ENCODE results near the gene GRID1. TPM values are rescaled to one million over a fixed set of nuclear protein-coding genes. Genes with fewer than 3 reads are reported as not detected.

Gene GRID1
- total and polyA plus RNA-seq, 9 of the 15 experiments (the other 6 are each of a cell fraction or from before 2014, with no cell fraction given), result 0.01 to 7.2 (median 1.2) TPM

DNA sequence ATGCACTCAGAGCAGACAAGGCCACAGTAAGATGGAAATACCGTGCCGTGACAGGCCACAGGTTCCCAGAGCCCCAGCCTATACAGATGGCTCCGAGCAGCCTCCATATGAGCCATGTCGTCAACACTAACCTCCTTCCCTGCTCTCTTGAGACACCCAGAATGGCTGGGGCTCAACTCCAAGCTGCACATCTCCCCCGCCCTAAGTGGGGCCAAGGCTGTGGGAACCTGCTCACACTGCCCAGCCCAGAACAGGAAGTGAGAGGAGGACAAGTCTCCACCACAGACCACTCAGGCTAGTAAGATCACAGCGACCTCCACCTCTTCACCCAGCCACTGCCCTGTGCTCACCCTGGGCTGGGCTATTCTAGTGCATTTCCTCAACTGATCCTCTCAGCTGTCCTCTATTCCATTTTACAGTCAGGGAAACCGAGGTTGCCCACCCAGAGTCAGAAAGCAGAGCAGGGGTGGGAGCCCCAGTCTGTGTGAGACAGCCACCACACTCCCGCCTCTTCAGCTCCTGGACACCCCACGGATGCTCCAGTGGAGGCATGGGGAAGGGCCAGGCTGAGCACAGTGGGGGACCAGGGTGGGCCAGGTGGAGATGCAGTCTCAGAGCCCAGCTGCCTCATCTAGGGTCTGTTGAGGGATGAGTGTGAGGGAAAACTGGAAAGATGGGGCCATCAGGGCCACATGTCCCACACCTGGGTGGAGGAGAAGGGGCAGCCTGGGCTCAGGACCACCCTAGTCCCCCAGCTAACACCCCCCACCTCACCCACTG, 11.6 kb downstream of the GRID1 start:
- H3K4me3 ChIP-seq, result no peak overlapping the region
- no peak; the same call in 1 of the 3 replicates for ATAC-seq
- no peak overlapping the region for H3K4me2 ChIP-seq (ENCODE audit: insufficient read depth, low read length)
- CTCF ChIA-PET (ENCODE audit: low intra/inter-chr PET ratio), result no interaction called here
- FAIRE-seq, result no peak
- intact Hi-C loops (cut with micrococcal nuclease), result no loop called here
- no peak overlapping the region for H3K27ac ChIP-seq (ENCODE audit: extremely low read depth, low read depth, low read length)
- no peaks in the 10 kb centered on the region for H3K36me3 ChIP-seq (ENCODE audit: control insufficient read depth, insufficient read depth, low read length)
- TF ChIP-seq RBM22 (IDR thresholded peaks at IDR 0.05; ENCODE audit: low read depth, low read length, poor library complexity, severe bottlenecking), result no peak
- no peak for TF ChIP-seq NKRF (IDR thresholded peaks at IDR 0.05; ENCODE audit: borderline replicate concordance)
- TF ChIP-seq, protein P1, sequence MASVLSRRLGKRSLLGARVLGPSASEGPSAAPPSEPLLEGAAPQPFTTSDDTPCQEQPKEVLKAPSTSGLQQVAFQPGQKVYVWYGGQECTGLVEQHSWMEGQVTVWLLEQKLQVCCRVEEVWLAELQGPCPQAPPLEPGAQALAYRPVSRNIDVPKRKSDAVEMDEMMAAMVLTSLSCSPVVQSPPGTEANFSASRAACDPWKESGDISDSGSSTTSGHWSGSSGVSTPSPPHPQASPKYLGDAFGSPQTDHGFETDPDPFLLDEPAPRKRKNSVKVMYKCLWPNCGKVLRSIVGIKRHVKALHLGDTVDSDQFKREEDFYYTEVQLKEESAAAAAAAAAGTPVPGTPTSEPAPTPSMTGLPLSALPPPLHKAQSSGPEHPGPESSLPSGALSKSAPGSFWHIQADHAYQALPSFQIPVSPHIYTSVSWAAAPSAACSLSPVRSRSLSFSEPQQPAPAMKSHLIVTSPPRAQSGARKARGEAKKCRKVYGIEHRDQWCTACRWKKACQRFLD (CRISPR knock-in tag; IDR thresholded peaks at IDR 0.05), result no peak
- no peak for TF ChIP-seq CREB1 (IDR thresholded peaks at IDR 0.05)
- no peak for TF ChIP-seq CREB1 (CRISPR knock-in tag; IDR thresholded peaks at IDR 0.05)
- TF ChIP-seq ZBTB34 (CRISPR knock-in tag; IDR thresholded peaks at IDR 0.05), result no peak
- TF ChIP-seq, protein P2, sequence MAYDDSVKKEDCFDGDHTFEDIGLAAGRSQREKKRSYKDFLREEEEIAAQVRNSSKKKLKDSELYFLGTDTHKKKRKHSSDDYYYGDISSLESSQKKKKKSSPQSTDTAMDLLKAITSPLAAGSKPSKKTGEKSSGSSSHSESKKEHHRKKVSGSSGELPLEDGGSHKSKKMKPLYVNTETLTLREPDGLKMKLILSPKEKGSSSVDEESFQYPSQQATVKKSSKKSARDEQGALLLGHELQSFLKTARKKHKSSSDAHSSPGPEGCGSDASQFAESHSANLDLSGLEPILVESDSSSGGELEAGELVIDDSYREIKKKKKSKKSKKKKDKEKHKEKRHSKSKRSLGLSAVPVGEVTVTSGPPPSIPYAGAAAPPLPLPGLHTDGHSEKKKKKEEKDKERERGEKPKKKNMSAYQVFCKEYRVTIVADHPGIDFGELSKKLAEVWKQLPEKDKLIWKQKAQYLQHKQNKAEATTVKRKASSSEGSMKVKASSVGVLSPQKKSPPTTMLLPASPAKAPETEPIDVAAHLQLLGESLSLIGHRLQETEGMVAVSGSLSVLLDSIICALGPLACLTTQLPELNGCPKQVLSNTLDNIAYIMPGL (CRISPR knock-in tag; IDR thresholded peaks at IDR 0.05), result no peak
- TF ChIP-seq KDM5B (IDR thresholded peaks at IDR 0.05; ENCODE audit: insufficient replicate concordance, low read depth, low read length), result no peak
- TF ChIP-seq HMBOX1 (IDR thresholded peaks at IDR 0.05), result no peak
- TF ChIP-seq MAFF (IDR thresholded peaks at IDR 0.05; ENCODE audit: low read length), result no peak
- no peak for TF ChIP-seq TBP (optimal IDR thresholded peaks at IDR 0.05; ENCODE audit: low read depth, low read length)
- TF ChIP-seq ZNF124 (CRISPR knock-in tag; IDR thresholded peaks at IDR 0.05), result no peak
- no peaks in the 10 kb centered on the region for H3K4me1 ChIP-seq (replicated peaks in 1 of 2; ENCODE audit: control insufficient read depth in 2 of 2, insufficient read depth in 2 of 2, low read length in 2 of 2)
- no peak overlapping the region for H3K9ac ChIP-seq (ENCODE audit: insufficient read depth in 1 of 2, low read depth in 2 of 2, low read length in 2 of 2)
- WGBS (ENCODE audit: insufficient coverage, low coverage, missing lambda C conversion rate), result 0% methylated on average over 7 of the region's 9 CpGs
- POLR2A ChIA-PET, result no interaction called here
- H2AFZ ChIP-seq (ENCODE audit: low read depth, low read length), result no peak overlapping the region
- in situ Hi-C loops (cut with MboI), result no loop called here
- no peaks in the 10 kb centered on the region for H3K9me3 ChIP-seq (replicated peaks; ENCODE audit: control insufficient read depth, insufficient read depth, low read depth, low read length)
- H3K9me1 ChIP-seq (ENCODE audit: control insufficient read depth, insufficient read depth, low read length), result no peaks in the 10 kb centered on the region
- peaks cover 0 to 11% of the 10 kb centered on the region in 2 experiments; a peak in 2 of 5 replicates for H3K27me3 ChIP-seq (ENCODE audit: control insufficient read depth in 2 of 2, insufficient read depth in 2 of 2, low read length in 2 of 2)
- no peaks in the 10 kb centered on the region for H3K79me2 ChIP-seq (ENCODE audit: control insufficient read depth, insufficient read depth, low read length)
- no TSS peak for BruUV-seq (replicated peaks)
- no peaks in the 10 kb centered on the region for H4K20me1 ChIP-seq (replicated peaks; ENCODE audit: control insufficient read depth, insufficient read depth, low read length)
- no peak for DNase-seq (ENCODE audit: extremely low read depth in 1 of 4, low spot score in 3 of 4)
